Chondrocyte (in vitro differentiated cells): ENCODE measurements around the gene YEATS2. TPM values are rescaled to one million over a fixed set of nuclear protein-coding genes. Genes with fewer than 3 reads are reported as not detected.
"Not testable (repeated sequence)": the region's sequence is repeated elsewhere in the genome, so short reads cannot be mapped to it uniquely, and the experiment has no call there.

Experiments
- DNase-seq: peaks from one replicate; pipeline ENCODE4 v3.0.0; 2021; ENCODE audit warnings: mixed read lengths, low spot score
- H3K27ac Mint-ChIP-seq: one replicate; pipeline ENCODE4 v1.8.0; 2021; ENCODE audit warnings: mild to moderate bottlenecking, moderate library complexity, mixed read lengths; ENCODE audit not compliant: unreplicated experiment
- H3K27me3 Mint-ChIP-seq: 2 replicates; pipeline ENCODE4 v1.8.0; 2021; ENCODE audit warnings: low read depth, mixed read lengths
- H3K36me3 Mint-ChIP-seq: 2 replicates; pipeline ENCODE4 v1.8.0; 2021; ENCODE audit warnings: low read depth, mixed read lengths
- H3K4me1 Mint-ChIP-seq: 2 replicates; pipeline ENCODE4 v1.8.0; 2021; ENCODE audit warnings: low read depth, mild to moderate bottlenecking, mixed read lengths
- H3K4me3 Mint-ChIP-seq: one replicate; pipeline ENCODE4 v1.8.0; 2021; ENCODE audit warnings: mild to moderate bottlenecking, moderate library complexity, mixed read lengths; ENCODE audit not compliant: unreplicated experiment
- H3K9me3 Mint-ChIP-seq: 2 replicates; pipeline ENCODE4 v1.8.0; 2021; ENCODE audit warnings: low read depth, mixed read lengths
- total RNA-seq: library from RNA; stranded (reverse); gene quantifications from 3 replicates; pipeline ENCODE4 v1.2.1, GENCODE V29; 2021
- TF ChIP-seq, protein P1 (sequence below): fragments of 200-600 bp; sonication (generic); IDR thresholded peaks from 2 replicates; pipeline ENCODE4 v1.5.0; 2021; ENCODE audit warnings: antibody characterized with exemption, mild to moderate bottlenecking, moderate library complexity

The YEATS2 gene
- total RNA-seq, 1 donor from 2014 or later = 38.2 TPM

DNA sequence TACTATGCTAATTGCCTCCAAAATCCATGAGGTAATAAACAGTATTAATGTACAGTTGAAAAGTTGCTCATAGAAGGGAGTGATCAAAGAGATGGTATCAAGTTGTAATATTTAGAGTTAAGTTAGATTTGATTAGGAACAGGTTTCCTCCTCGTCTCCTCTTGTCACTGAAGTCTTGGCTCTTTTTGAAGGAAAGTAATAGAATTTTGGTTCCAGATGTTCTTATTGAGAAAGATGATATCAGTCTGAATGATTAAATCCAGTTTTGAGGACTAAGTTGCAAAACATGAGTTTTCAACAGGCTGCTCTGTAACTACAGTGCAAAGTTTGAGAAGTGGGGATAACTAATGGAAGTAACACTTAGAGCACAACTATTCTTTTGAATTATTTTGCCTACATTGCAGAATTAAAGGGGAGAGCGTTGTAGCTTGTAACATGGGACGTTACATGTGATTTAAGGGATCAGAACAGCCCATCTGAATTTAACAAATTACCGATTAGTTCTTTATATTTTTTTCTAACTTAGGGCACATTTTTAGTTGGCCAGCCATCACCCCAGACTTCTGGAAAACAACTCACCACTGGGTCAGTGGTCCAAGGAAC, 79.5 kb downstream of the YEATS2 start:
- no peaks in the 10 kb centered on the region for H3K27me3 Mint-ChIP-seq
- DNase-seq = no peak
- H3K36me3 Mint-ChIP-seq = peaks cover 51% of the 10 kb centered on the region
- no peak overlapping the region for H3K27ac Mint-ChIP-seq
- peaks cover 16% of the 10 kb centered on the region for H3K4me1 Mint-ChIP-seq
- TF ChIP-seq, protein P1, sequence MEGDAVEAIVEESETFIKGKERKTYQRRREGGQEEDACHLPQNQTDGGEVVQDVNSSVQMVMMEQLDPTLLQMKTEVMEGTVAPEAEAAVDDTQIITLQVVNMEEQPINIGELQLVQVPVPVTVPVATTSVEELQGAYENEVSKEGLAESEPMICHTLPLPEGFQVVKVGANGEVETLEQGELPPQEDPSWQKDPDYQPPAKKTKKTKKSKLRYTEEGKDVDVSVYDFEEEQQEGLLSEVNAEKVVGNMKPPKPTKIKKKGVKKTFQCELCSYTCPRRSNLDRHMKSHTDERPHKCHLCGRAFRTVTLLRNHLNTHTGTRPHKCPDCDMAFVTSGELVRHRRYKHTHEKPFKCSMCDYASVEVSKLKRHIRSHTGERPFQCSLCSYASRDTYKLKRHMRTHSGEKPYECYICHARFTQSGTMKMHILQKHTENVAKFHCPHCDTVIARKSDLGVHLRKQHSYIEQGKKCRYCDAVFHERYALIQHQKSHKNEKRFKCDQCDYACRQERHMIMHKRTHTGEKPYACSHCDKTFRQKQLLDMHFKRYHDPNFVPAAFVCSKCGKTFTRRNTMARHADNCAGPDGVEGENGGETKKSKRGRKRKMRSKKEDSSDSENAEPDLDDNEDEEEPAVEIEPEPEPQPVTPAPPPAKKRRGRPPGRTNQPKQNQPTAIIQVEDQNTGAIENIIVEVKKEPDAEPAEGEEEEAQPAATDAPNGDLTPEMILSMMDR = no peak
- no peaks in the 10 kb centered on the region for H3K9me3 Mint-ChIP-seq
- H3K4me3 Mint-ChIP-seq = no peak overlapping the region

DNA sequence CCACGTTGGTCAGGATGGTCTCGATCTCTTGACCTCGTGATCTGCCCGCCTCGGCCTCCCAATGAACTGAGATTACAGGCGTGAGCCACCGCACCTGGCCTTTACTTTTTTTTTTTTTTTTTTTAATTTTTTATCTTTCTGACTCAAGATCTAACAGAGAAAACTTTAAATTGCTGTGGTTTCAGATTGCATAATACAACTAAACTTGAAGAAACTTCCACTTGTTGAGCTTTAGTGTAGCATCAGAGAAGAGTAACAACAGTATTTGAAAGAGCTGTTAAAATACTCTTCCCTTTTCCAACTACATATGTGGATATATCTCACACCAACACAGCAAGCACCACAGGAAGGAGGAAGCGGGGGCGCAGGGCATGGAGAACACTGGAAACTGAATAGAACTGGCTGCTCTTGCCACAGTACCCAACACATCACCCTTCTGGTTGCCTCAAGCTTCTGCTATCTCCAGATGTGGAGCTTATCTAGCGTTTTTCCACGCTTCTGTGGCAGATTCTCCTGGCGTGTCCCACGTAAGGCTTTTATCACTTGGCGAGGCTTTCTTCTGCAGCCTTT, 82.4 kb downstream of the YEATS2 start:
- no peak for DNase-seq
- Mint-ChIP-seq H3K27me3 (no peaks in the 10 kb centered on the region), H3K36me3 (peaks cover 43% of the 10 kb centered on the region), H3K4me1 (peaks cover 22% of the 10 kb centered on the region), H3K27ac (no peak overlapping the region), H3K4me3 (no peak overlapping the region), H3K9me3 (no peaks in the 10 kb centered on the region)
- TF ChIP-seq, protein P1 = no peak

DNA sequence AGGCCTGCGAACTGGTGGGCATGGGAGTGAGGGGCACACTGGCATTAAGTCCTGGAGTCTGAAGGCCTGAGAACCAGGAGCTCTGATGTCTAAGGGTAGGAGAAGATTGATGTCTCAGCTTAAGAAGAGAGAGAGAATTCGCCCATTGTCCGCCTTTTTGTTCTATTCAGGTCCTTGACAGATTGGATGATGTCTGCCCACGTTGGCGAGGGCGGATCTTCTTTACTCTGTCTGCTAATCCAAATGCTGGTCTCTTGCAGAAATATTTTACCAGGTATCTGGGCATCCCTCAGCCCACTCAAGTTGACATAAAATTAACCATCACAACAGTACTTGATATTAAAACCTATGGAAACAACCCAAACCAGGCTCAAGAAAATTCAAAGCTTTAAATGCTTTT, 83.6 kb downstream of the YEATS2 start:
- TF ChIP-seq, protein P1 = no peak
- H3K27ac Mint-ChIP-seq = no peak overlapping the region
- H3K4me3 Mint-ChIP-seq = no peak overlapping the region
- peaks cover 43% of the 10 kb centered on the region for H3K36me3 Mint-ChIP-seq
- H3K4me1 Mint-ChIP-seq = peaks cover 16% of the 10 kb centered on the region
- H3K27me3 Mint-ChIP-seq = no peaks in the 10 kb centered on the region
- no peak for DNase-seq
- H3K9me3 Mint-ChIP-seq = no peaks in the 10 kb centered on the region

DNA sequence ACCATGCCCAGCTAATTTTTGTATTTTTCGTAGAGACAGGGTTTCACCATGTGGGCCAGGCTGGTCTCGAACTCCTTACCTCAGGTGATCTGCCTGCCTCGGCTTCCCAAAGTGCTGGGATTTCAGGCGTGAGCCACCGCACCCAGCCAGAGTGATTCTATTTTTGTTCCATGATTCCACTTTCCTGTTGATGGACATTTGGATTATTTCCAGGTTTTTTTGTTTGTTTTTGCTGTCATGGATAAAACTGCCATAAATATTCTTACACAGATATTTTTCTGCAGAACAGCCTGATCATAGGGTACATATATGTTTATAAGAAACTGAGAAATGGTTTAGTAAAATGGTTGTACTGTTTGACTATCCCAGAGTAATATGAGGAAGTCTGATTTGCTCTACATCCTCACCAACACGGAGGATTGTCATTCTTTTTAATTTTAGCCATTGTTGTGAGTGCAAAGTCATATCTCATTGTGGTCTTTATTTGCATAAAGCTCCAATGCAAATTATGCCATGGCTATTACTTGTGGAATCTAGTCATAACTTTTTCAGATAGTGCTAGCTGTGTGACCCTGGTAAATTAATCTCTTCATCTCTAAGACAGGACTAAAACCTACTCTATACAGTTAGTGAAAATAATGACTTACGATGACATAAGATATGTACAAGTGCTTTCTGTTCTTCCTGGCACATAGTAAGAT, 85.1 kb downstream of the YEATS2 start:
- DNase-seq = no peak
- Mint-ChIP-seq H3K4me3 (no peak overlapping the region), H3K4me1 (peaks cover 16% of the 10 kb centered on the region), H3K36me3 (peaks cover 45% of the 10 kb centered on the region), H3K27ac (peak overlapping the region; percentile 87), H3K9me3 (no peaks in the 10 kb centered on the region), H3K27me3 (no peaks in the 10 kb centered on the region)
- TF ChIP-seq, protein P1 = no peak

DNA sequence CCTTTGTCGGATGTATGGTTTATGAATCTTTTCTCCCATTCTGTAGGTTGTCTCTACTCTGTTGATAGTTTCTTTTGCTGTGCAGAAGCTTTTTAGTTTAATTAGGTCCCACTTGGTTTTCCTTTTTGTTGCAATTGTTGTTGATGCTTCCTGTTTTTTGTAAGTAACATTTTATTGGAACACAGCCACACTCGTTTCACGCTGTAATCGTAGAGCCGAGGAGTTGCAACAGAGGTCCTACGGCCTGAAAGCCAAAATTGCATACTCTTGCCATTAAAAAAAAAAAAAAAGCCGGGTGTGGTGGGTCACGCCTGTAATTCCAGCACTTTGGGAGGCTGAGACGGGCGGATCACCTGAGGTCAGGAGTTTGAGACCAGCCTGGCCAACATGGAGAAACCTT, 86.9 kb downstream of the YEATS2 start:
- not testable (repeated sequence) for H3K9me3 Mint-ChIP-seq, H3K27ac Mint-ChIP-seq, H3K4me3 Mint-ChIP-seq, H3K27me3 Mint-ChIP-seq, DNase-seq
- peaks cover 16% of the 10 kb centered on the region for H3K4me1 Mint-ChIP-seq
- peaks cover 39% of the 10 kb centered on the region for H3K36me3 Mint-ChIP-seq
